ENCODE data around the gene TCEAL4.

DNA sequence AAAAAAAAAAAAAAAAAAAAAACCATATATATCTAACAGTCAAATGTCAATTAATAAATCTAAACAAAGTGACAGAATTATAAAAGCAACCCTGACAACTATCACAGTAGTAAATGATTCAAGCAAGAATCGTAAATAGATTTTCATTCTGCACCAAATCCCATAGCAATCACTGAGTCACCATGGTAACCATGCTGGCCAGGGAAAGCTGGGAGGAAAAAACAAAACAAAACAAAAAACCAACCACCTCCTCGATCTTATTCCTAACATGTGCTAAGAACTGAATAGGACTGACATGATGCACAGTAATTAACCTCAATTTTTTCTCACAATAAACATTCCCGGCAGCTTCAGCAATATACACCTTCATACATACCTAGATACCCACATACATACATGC lies 35.4 kb upstream of the TCEAL4 start:
- TF ChIP-seq, protein P1, sequence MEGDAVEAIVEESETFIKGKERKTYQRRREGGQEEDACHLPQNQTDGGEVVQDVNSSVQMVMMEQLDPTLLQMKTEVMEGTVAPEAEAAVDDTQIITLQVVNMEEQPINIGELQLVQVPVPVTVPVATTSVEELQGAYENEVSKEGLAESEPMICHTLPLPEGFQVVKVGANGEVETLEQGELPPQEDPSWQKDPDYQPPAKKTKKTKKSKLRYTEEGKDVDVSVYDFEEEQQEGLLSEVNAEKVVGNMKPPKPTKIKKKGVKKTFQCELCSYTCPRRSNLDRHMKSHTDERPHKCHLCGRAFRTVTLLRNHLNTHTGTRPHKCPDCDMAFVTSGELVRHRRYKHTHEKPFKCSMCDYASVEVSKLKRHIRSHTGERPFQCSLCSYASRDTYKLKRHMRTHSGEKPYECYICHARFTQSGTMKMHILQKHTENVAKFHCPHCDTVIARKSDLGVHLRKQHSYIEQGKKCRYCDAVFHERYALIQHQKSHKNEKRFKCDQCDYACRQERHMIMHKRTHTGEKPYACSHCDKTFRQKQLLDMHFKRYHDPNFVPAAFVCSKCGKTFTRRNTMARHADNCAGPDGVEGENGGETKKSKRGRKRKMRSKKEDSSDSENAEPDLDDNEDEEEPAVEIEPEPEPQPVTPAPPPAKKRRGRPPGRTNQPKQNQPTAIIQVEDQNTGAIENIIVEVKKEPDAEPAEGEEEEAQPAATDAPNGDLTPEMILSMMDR (IDR thresholded peaks at IDR 0.05 in 4 of 5, conservative IDR thresholded peaks at IDR 0.05 in 1 of 5): no peak
- TF ChIP-seq POLR2A (IDR thresholded peaks at IDR 0.05): no peak

All from gastrocnemius medialis (tissue), 4 donors.